GM23338 (cell line): Measurements from ENCODE around the gene TMEM270.

Source experiments
- CREB1 ChIP-seq: fragments of 250-450 bp; sonication (Bioruptor Pico); IDR thresholded peaks from 2 replicates; pipeline ENCODE4 v1.5.0; 2020; ENCODE audit warnings: low read depth, mild to moderate bottlenecking, moderate library complexity
- EZH2 ChIP-seq: fragments of 200-600 bp; sonication (generic); IDR thresholded peaks from one replicate; pipeline ENCODE4 v1.8.0; 2017; ENCODE audit warnings: antibody characterized with exemption, mild to moderate bottlenecking, low read depth; ENCODE audit not compliant: unreplicated experiment
- EZH2phosphoT487 ChIP-seq: fragments of 200-600 bp; sonication (generic); IDR thresholded peaks from one replicate; pipeline ENCODE4 v1.8.1; 2018; ENCODE audit warnings: antibody characterized with exemption; ENCODE audit not compliant: unreplicated experiment
- JUNB ChIP-seq: IDR thresholded peaks from one replicate; pipeline ENCODE4 v1.6.1; 2016; ENCODE audit warnings: antibody characterized with exemption; ENCODE audit not compliant: unreplicated experiment
- POLR2AphosphoS5 ChIP-seq: IDR thresholded peaks from 2 replicates; pipeline ENCODE4 v1.6.1; 2016; ENCODE audit warnings: antibody characterized with exemption, low read depth
- TF ChIP-seq, protein P1 (sequence below), 2 experiments: fragments of 200-600 bp in 1 of 2; sonication (generic) in 1 of 2; conservative IDR thresholded peaks; 2 replicates each; pipeline versions ENCODE4 v1.5.1 to v1.6.1; 2016 to 2017; ENCODE audit warnings: antibody characterized with exemption in 2 of 2, low read depth in 2 of 2, mild to moderate bottlenecking in 2 of 2, moderate library complexity in 1 of 2
- TF ChIP-seq, protein P2 (sequence below): IDR thresholded peaks from one replicate; pipeline ENCODE4 v1.6.1; 2018; ENCODE audit warnings: antibody characterized with exemption; ENCODE audit not compliant: unreplicated experiment
- TF ChIP-seq, protein P3 (sequence below): IDR thresholded peaks from 2 replicates; pipeline ENCODE4 v1.6.1; 2016; ENCODE audit warnings: antibody characterized with exemption

DNA sequence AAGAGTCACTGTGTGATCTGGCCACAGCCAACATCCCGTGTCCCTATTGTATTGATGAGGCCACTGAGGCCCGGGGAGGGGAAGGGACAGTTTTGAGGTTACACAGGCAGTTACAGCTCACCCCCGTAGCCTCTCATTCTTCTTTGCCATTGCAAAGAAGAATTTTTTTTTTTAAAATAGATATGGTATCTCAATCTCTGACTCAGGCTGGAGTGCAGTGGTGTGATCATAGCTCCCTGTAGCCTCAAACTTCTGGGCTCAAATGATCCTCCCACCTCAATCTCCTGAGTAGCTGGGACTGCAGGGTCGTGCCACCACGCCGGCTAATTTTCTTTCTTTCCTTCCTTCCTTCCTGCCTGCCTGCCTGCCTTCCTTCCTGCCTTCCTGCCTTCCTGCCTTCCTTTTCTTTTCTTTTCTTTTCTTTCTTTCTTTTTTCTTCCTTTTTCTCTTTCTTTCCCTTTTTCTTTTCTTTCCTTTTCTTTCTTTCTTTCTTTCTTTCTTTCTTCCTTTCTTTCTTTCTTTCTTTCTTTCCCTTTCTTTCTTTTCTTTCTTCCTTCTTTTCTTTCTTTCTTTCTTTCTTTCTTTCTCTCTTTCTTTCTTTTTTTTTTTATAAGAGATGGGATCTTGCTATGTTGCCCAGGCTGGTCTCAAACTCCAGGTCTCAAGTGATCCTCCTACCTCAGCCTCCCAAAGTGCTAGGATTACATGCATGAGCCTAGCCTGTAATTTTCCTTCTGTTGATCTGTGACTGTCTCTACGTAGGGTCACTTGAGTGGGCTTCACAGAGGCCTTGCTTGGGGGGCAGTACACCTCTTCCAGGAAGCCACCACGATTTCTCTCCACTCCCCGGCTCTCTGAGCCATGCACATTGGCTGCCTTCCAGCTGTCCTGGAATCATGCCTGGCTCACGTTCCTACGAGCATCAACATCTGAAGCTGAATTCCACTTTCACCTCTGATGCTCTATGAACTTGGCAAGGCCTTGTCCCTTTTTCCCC, 31.3 kb downstream of the TMEM270 start:
- TF ChIP-seq, protein P1, sequence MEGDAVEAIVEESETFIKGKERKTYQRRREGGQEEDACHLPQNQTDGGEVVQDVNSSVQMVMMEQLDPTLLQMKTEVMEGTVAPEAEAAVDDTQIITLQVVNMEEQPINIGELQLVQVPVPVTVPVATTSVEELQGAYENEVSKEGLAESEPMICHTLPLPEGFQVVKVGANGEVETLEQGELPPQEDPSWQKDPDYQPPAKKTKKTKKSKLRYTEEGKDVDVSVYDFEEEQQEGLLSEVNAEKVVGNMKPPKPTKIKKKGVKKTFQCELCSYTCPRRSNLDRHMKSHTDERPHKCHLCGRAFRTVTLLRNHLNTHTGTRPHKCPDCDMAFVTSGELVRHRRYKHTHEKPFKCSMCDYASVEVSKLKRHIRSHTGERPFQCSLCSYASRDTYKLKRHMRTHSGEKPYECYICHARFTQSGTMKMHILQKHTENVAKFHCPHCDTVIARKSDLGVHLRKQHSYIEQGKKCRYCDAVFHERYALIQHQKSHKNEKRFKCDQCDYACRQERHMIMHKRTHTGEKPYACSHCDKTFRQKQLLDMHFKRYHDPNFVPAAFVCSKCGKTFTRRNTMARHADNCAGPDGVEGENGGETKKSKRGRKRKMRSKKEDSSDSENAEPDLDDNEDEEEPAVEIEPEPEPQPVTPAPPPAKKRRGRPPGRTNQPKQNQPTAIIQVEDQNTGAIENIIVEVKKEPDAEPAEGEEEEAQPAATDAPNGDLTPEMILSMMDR (conservative IDR thresholded peaks at IDR 0.05; ENCODE audit: low read depth in 2 of 2), result no peak
- TF ChIP-seq POLR2AphosphoS5 (no peak), CREB1 (no peak), EZH2 (no peak), EZH2phosphoT487 (no peak), JUNB (no peak)
- TF ChIP-seq, protein P2, sequence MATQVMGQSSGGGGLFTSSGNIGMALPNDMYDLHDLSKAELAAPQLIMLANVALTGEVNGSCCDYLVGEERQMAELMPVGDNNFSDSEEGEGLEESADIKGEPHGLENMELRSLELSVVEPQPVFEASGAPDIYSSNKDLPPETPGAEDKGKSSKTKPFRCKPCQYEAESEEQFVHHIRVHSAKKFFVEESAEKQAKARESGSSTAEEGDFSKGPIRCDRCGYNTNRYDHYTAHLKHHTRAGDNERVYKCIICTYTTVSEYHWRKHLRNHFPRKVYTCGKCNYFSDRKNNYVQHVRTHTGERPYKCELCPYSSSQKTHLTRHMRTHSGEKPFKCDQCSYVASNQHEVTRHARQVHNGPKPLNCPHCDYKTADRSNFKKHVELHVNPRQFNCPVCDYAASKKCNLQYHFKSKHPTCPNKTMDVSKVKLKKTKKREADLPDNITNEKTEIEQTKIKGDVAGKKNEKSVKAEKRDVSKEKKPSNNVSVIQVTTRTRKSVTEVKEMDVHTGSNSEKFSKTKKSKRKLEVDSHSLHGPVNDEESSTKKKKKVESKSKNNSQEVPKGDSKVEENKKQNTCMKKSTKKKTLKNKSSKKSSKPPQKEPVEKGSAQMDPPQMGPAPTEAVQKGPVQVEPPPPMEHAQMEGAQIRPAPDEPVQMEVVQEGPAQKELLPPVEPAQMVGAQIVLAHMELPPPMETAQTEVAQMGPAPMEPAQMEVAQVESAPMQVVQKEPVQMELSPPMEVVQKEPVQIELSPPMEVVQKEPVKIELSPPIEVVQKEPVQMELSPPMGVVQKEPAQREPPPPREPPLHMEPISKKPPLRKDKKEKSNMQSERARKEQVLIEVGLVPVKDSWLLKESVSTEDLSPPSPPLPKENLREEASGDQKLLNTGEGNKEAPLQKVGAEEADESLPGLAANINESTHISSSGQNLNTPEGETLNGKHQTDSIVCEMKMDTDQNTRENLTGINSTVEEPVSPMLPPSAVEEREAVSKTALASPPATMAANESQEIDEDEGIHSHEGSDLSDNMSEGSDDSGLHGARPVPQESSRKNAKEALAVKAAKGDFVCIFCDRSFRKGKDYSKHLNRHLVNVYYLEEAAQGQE, result no peak
- TF ChIP-seq, protein P3, sequence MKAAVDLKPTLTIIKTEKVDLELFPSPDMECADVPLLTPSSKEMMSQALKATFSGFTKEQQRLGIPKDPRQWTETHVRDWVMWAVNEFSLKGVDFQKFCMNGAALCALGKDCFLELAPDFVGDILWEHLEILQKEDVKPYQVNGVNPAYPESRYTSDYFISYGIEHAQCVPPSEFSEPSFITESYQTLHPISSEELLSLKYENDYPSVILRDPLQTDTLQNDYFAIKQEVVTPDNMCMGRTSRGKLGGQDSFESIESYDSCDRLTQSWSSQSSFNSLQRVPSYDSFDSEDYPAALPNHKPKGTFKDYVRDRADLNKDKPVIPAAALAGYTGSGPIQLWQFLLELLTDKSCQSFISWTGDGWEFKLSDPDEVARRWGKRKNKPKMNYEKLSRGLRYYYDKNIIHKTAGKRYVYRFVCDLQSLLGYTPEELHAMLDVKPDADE, result no peak
